ENCODE measurements around the gene SFPQ.
"Not testable (repeated sequence)": the region's sequence is repeated elsewhere in the genome, so short reads cannot be mapped to it uniquely, and the experiment has no call there.

SFPQ gene

GRCh38 chr1:35175098-35175576, 17.8 kb downstream of the SFPQ start:
- Histone ChIP-seq H3K36me3 (ENCODE audit: control insufficient read depth, insufficient read depth, low read length) (peaks cover 16% of the 10 kb centered on the region; the same call in 1 of the 2 replicates), H3K4me1 (ENCODE audit: control insufficient read depth, insufficient read depth, low read length) (no peaks in the 10 kb centered on the region), H3K4me3 (ENCODE audit: low read length) (no peak overlapping the region), H3K27me3 (ENCODE audit: control insufficient read depth, insufficient read depth, low read length) (no peaks in the 10 kb centered on the region), H3K27ac (ENCODE audit: low read length) (no peak overlapping the region), H3K9me3 (ENCODE audit: control insufficient read depth, insufficient read depth, low read length) (no peaks in the 10 kb centered on the region)
- no CpG with 5 or more reads among the region's 9 CpGs for WGBS (ENCODE audit: insufficient coverage, insufficient read length)
- DNase-seq (ENCODE audit: low read depth, low spot score) = no peak

- WGBS (ENCODE audit: insufficient coverage, insufficient read length) = no CpG with 5 or more reads among the region's 2 CpGs
- Histone ChIP-seq H3K36me3 (ENCODE audit: control insufficient read depth, insufficient read depth, low read length) (peaks cover 10% of the 10 kb centered on the region; the same call in 1 of the 2 replicates), H3K27ac (ENCODE audit: low read length) (no peak overlapping the region), H3K9me3 (ENCODE audit: control insufficient read depth, insufficient read depth, low read length) (no peaks in the 10 kb centered on the region), H3K4me1 (ENCODE audit: control insufficient read depth, insufficient read depth, low read length) (no peaks in the 10 kb centered on the region), H3K4me3 (ENCODE audit: low read length) (no peak overlapping the region), H3K27me3 (ENCODE audit: control insufficient read depth, insufficient read depth, low read length) (no peaks in the 10 kb centered on the region)
- DNase-seq (ENCODE audit: low read depth, low spot score) = no peak
These were observed 18.9 kb downstream of the SFPQ start for GRCh38 chr1:35173909-35174540.

DNA sequence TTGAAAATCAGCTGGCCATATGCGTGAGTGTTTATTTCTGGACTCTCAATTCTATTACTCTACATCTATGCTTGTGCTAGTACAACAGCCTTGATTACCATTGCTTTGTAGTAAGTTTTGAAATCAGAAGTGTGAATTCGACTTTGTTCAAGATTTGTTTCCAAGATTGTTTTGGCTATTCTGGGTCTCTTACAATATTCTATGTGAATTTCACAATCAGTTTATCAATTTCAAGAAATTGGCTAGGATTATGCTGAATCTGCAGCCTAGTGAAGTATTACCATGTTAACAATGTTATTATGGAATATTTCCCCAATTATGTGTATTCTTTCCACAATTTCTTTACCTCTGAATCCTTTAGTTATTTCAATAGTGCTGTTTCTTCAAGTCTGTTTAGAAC, 19.5 kb downstream of the SFPQ start:
- Histone ChIP-seq H3K36me3 (ENCODE audit: control insufficient read depth, insufficient read depth, low read length) (peaks cover 8% of the 10 kb centered on the region; the same call in 1 of the 2 replicates), H3K9me3 (ENCODE audit: control insufficient read depth, insufficient read depth, low read length) (no peaks in the 10 kb centered on the region), H3K27me3 (ENCODE audit: control insufficient read depth, insufficient read depth, low read length) (no peaks in the 10 kb centered on the region), H3K4me1 (ENCODE audit: control insufficient read depth, insufficient read depth, low read length) (no peaks in the 10 kb centered on the region), H3K4me3 (ENCODE audit: low read length) (no peak overlapping the region), H3K27ac (ENCODE audit: low read length) (no peak overlapping the region)
- WGBS (ENCODE audit: insufficient coverage, insufficient read length) = no CpG with 5 or more reads among the region's 2 CpGs
- no peak for DNase-seq (ENCODE audit: low read depth, low spot score)

DNA sequence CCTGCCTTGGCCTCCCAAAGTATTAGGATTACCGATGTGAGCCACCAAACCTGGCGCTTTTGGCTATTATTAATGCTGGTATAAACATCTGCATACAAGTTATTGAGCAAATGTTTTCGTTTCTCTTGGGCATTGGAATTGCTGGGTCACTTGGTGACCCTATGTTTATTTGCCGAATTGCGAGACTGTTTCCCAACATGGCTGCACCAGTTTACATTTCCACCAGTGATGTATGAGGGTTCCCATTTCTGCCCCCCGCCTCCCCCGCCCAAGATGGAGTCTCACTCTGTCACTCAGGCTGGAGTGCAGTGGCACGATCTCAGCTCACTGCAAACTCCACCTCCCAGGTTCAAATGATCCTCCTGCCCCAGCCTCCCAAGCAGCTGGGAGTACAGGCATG, 20.9 kb downstream of the SFPQ start:
- Histone ChIP-seq H3K27me3 (ENCODE audit: control insufficient read depth, insufficient read depth, low read length) (no peaks in the 10 kb centered on the region), H3K4me1 (ENCODE audit: control insufficient read depth, insufficient read depth, low read length) (no peaks in the 10 kb centered on the region), H3K27ac (ENCODE audit: low read length) (no peak overlapping the region), H3K9me3 (ENCODE audit: control insufficient read depth, insufficient read depth, low read length) (no peaks in the 10 kb centered on the region), H3K4me3 (ENCODE audit: low read length) (no peak overlapping the region), H3K36me3 (ENCODE audit: control insufficient read depth, insufficient read depth, low read length) (no peaks in the 10 kb centered on the region; the same call in 1 of the 2 replicates)
- DNase-seq (ENCODE audit: low read depth, low spot score) = no peak
- WGBS (ENCODE audit: insufficient coverage, insufficient read length) = no CpG with 5 or more reads among the region's 8 CpGs

DNA sequence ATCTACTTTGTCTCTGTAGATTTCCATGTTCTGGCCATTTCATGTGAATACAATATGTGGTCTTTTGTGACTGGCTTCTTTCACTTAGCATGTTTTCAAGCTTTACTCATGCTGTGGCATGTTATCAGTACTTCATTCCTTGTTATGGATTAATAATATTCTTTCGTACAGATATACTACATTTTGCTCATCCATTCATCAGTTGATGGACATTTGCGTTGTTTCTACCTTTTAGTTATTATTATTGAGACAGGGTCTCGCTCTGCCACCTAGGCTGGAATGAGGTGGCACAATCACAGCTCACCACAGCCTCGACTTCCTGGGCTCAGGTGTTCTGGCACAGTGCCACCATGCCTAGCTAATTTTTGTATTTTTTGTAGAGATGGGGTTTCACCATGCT, 21.4 kb downstream of the SFPQ start:
- no peaks in the 10 kb centered on the region for H3K9me3 ChIP-seq (ENCODE audit: control insufficient read depth, insufficient read depth, low read length)
- H3K27ac ChIP-seq (ENCODE audit: low read length) = no peak overlapping the region
- H3K4me3 ChIP-seq (ENCODE audit: low read length) = no peak overlapping the region
- WGBS (ENCODE audit: insufficient coverage, insufficient read length) = no CpG with 5 or more reads among the region's 4 CpGs
- H3K4me1 ChIP-seq (ENCODE audit: control insufficient read depth, insufficient read depth, low read length) = no peaks in the 10 kb centered on the region
- no peaks in the 10 kb centered on the region for H3K27me3 ChIP-seq (ENCODE audit: control insufficient read depth, insufficient read depth, low read length)
- H3K36me3 ChIP-seq (ENCODE audit: control insufficient read depth, insufficient read depth, low read length) = no peaks in the 10 kb centered on the region; the same call in 1 of the 2 replicates
- DNase-seq (ENCODE audit: low read depth, low spot score) = no peak

DNA sequence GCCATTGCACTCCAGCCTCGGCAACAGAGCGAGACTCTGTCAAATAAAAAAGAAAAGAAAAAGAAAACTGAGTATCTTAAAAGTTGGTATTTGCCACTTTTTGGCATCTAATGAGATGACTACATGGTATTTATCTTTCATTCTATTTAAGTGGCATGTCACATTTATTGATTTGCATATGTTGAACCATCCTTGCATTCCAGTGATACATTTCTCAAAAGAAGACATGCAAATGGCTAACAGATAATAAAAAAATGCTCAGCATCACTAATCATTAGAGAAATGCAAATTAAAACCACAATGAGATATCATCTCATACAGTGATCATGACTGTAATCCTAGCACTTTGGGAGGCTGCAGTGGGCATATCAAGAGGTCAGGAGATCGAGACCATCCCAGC, 28.1 kb downstream of the SFPQ start:
- Histone ChIP-seq H3K9me3 (ENCODE audit: control insufficient read depth, insufficient read depth, low read length) (no peaks in the 10 kb centered on the region), H3K27me3 (ENCODE audit: control insufficient read depth, insufficient read depth, low read length) (no peaks in the 10 kb centered on the region), H3K4me1 (ENCODE audit: control insufficient read depth, insufficient read depth, low read length) (no peaks in the 10 kb centered on the region), H3K27ac (ENCODE audit: low read length) (no peak overlapping the region), H3K4me3 (ENCODE audit: low read length) (no peak overlapping the region), H3K36me3 (ENCODE audit: control insufficient read depth, insufficient read depth, low read length) (no peaks in the 10 kb centered on the region)
- WGBS (ENCODE audit: insufficient coverage, insufficient read length) = no CpG with 5 or more reads among the region's 3 CpGs
- no peak for DNase-seq (ENCODE audit: low read depth, low spot score)

GRCh38 chr1:35151220-35151619, 41.7 kb downstream of the SFPQ start:
- no peaks in the 10 kb centered on the region for H3K27me3 ChIP-seq (ENCODE audit: control insufficient read depth, insufficient read depth, low read length)
- H3K27ac ChIP-seq (ENCODE audit: low read length) = no peak overlapping the region
- WGBS (ENCODE audit: insufficient coverage, insufficient read length) = no CpG with 5 or more reads among the region's 5 CpGs
- no peaks in the 10 kb centered on the region for H3K9me3 ChIP-seq (ENCODE audit: control insufficient read depth, insufficient read depth, low read length)
- no peaks in the 10 kb centered on the region for H3K36me3 ChIP-seq (ENCODE audit: control insufficient read depth, insufficient read depth, low read length)
- H3K4me3 ChIP-seq (ENCODE audit: low read length) = no peak overlapping the region
- no peaks in the 10 kb centered on the region; the same call in 1 of the 2 replicates for H3K4me1 ChIP-seq (ENCODE audit: control insufficient read depth, insufficient read depth, low read length)
- DNase-seq (ENCODE audit: low read depth, low spot score) = no peak

DNA sequence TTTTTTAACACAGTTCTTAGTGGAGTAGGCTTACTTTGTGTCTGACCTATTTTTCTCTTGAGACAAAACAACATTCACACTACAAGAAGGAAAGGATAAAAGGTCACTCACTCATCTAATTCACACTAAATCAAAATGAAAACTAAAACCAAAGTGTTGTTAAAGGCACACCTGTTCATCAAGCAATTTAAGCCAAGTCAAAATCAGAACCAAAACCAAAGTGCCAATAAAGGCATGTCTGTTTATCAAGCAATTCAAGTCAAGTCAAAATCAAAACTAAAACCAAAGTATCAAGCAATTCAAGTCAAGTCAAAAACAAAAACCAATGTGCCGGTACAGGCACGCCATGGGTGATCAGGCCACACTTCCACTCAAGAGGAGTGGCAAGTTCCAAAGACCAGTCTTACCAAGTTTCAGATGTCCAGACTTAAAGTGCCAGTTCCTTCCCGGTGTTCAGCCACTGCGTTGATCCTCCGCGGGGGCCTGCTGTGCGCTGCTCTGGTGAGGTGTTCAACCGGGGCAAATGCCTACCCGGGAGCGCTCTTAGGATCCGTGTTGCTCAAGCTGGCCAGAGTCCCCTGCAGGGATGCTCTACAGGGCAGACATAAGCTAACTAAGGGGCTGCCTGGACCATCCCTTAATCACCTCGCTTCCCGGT, 46.9 kb downstream of the SFPQ start:
- H3K4me1 ChIP-seq (ENCODE audit: control insufficient read depth, insufficient read depth, low read length); DNase-seq (ENCODE audit: low read depth, low spot score); H3K27ac ChIP-seq (ENCODE audit: low read length); H3K27me3 ChIP-seq (ENCODE audit: control insufficient read depth, insufficient read depth, low read length); H3K36me3 ChIP-seq (ENCODE audit: control insufficient read depth, insufficient read depth, low read length); H3K4me3 ChIP-seq (ENCODE audit: low read length); H3K9me3 ChIP-seq (ENCODE audit: control insufficient read depth, insufficient read depth, low read length): not testable (repeated sequence)
- WGBS (ENCODE audit: insufficient coverage, insufficient read length) = no CpG with 5 or more reads among the region's 13 CpGs

DNA sequence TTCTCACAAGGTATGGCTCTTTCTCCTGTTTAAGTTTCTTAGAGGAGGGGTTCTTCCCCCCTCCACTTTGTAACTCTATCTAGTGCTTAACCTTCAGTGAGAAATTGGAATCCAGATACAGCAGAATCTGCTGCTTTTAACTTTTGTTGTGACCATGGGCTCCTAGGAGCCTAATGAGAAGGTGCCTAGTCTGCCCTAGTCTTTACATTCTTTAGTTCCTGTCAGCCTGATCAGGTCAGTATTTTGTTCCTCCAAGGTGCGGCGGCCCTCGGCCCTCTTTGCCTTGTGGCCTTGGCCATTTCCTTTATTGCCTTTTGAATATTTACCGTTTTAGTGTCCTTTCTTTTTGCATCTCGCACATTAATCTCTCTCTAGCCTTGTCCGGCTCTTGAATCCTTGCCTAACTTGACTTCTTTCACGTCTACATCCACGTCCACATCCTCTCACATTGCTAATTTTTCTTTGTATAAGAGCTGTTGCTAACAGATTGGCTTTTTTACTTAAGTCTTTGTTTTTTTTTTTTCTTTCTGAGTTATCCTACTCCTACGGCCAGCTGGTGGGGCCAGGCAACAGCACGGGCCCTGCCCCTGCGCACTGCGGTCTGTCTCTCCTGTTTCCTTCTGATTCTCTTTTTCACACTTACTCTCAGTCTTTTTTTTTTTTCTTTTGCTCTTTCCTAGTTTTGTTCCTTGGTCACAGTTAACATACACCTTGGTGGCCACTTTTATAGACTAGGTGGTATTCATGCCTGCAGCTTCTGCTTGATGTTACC, 49.0 kb downstream of the SFPQ start:
- Histone ChIP-seq H3K4me3 (ENCODE audit: low read length) (no peak overlapping the region), H3K9me3 (ENCODE audit: control insufficient read depth, insufficient read depth, low read length) (no peaks in the 10 kb centered on the region), H3K27me3 (ENCODE audit: control insufficient read depth, insufficient read depth, low read length) (no peaks in the 10 kb centered on the region), H3K27ac (ENCODE audit: low read length) (no peak overlapping the region), H3K36me3 (ENCODE audit: control insufficient read depth, insufficient read depth, low read length) (no peaks in the 10 kb centered on the region), H3K4me1 (ENCODE audit: control insufficient read depth, insufficient read depth, low read length) (no peaks in the 10 kb centered on the region; the same call in 1 of the 2 replicates)
- DNase-seq (ENCODE audit: low read depth, low spot score) = no peak
- WGBS (ENCODE audit: insufficient coverage, insufficient read length) = no CpG with 5 or more reads among the region's 12 CpGs

- not testable (repeated sequence) for H3K4me1 ChIP-seq (ENCODE audit: control insufficient read depth, insufficient read depth, low read length); H3K36me3 ChIP-seq (ENCODE audit: control insufficient read depth, insufficient read depth, low read length); H3K4me3 ChIP-seq (ENCODE audit: low read length); H3K9me3 ChIP-seq (ENCODE audit: control insufficient read depth, insufficient read depth, low read length); DNase-seq (ENCODE audit: low read depth, low spot score); H3K27ac ChIP-seq (ENCODE audit: low read length); H3K27me3 ChIP-seq (ENCODE audit: control insufficient read depth, insufficient read depth, low read length)
- no CpG with 5 or more reads among the region's 9 CpGs for WGBS (ENCODE audit: insufficient coverage, insufficient read length)
These were observed 50.2 kb downstream of the SFPQ start for GRCh38 chr1:35142728-35143127.

Data from iPS DF 6.9 (cell line).